Measurements from ENCODE around the gene CST1.

CST1 gene

GRCh38 chr20:23710771-23711170 is 40.0 kb downstream of the CST1 start:
- no peak for DNase-seq (ENCODE audit: low read depth in 1 of 2, low spot score in 1 of 2)

GRCh38 chr20:23705895-23706294 is 44.8 kb downstream of the CST1 start:
- no peak for DNase-seq (ENCODE audit: low read depth in 1 of 2, low spot score in 1 of 2)

- DNase-seq (ENCODE audit: low read depth in 1 of 2, low spot score in 1 of 2) = no peak
These were observed 48.7 kb downstream of the CST1 start for GRCh38 chr20:23702021-23702420.

- DNase-seq (ENCODE audit: low read depth in 1 of 2, low spot score in 1 of 2) = no peak
These were observed 49.8 kb downstream of the CST1 start for GRCh38 chr20:23700931-23701330.

GRCh38 chr20:23697947-23698346 is 52.8 kb downstream of the CST1 start:
- DNase-seq (ENCODE audit: low read depth in 1 of 2, low spot score in 1 of 2) = no peak

Data from stimulated activated CD4-positive, alpha-beta T cell treated with anti-CD3 and anti-CD28 coated beads, Interleukin-15, amount 100 ng/mL, for 1 hour (primary cell).